Measurements from ENCODE around the gene TMEFF2.

GRCh38 chr2:191994749-191995148 is 200.0 kb downstream of the TMEFF2 start:
- TF ChIP-seq CTCF (IDR thresholded peaks at IDR 0.05) (no peak), POLR2A (IDR thresholded peaks at IDR 0.05) (no peak)
